Epithelial cell of esophagus (primary cell): ENCODE data around the gene ANKS1B.
A peak's percentile ranks its signal among the peaks of the same experiment; 100 is the strongest.

Experiments
- DNase-seq: peaks from one replicate; pipeline ENCODE4 v3.0.0; 2010; ENCODE audit warnings: low read depth
- H3K4me3 ChIP-seq: 2 replicates; pipeline ENCODE4 v1.5.1; 2011; ENCODE audit warnings: mild to moderate bottlenecking, low read length, control low read depth
- TF ChIP-seq, protein P1 (sequence below): IDR thresholded peaks from 2 replicates; pipeline ENCODE4 v1.5.1; 2011; ENCODE audit warnings: low read depth, mild to moderate bottlenecking, low read length, control low read depth, inconsistent platforms; ENCODE audit not compliant: insufficient read depth; ENCODE audit errors: missing control alignments

The ANKS1B gene

GRCh38 chr12:99137124-99137855, 847.4 kb downstream of the ANKS1B start:
- DNase-seq: no peak
- no peak overlapping the region for H3K4me3 ChIP-seq
- TF ChIP-seq, protein P1, sequence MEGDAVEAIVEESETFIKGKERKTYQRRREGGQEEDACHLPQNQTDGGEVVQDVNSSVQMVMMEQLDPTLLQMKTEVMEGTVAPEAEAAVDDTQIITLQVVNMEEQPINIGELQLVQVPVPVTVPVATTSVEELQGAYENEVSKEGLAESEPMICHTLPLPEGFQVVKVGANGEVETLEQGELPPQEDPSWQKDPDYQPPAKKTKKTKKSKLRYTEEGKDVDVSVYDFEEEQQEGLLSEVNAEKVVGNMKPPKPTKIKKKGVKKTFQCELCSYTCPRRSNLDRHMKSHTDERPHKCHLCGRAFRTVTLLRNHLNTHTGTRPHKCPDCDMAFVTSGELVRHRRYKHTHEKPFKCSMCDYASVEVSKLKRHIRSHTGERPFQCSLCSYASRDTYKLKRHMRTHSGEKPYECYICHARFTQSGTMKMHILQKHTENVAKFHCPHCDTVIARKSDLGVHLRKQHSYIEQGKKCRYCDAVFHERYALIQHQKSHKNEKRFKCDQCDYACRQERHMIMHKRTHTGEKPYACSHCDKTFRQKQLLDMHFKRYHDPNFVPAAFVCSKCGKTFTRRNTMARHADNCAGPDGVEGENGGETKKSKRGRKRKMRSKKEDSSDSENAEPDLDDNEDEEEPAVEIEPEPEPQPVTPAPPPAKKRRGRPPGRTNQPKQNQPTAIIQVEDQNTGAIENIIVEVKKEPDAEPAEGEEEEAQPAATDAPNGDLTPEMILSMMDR: no peak

GRCh38 chr12:99136516-99136915, 848.2 kb downstream of the ANKS1B start:
- TF ChIP-seq, protein P1: no peak
- no peak for DNase-seq
- H3K4me3 ChIP-seq: no peak overlapping the region

GRCh38 chr12:99135376-99135775, 849.4 kb downstream of the ANKS1B start:
- TF ChIP-seq, protein P1: no peak
- DNase-seq: no peak
- H3K4me3 ChIP-seq: no peak overlapping the region

DNA sequence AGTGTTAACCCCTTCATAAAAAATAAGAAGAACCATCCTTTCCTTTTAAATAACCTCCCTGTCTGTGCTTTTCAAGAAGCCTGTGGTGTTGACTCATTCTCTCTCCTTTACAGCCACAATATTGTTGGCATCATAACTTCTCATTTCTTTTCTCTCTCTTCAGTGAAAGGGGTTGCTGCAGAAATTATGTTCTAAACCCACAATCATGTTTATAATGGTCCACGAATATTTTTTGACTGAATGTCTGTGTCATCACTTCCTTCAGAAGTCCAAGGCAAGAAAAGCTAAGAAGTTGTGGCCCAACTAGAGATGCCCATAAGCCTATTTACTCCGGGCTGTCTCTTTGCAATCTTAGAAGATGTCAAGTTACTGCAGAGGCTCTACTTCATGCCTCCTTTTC, 851.3 kb downstream of the ANKS1B start:
- no peak for DNase-seq
- H3K4me3 ChIP-seq: no peak overlapping the region
- TF ChIP-seq, protein P1: no peak

- H3K4me3 ChIP-seq: no peak overlapping the region
- TF ChIP-seq, protein P1: no peak
- DNase-seq: no peak
These were observed 853.0 kb downstream of the ANKS1B start for GRCh38 chr12:99131751-99132199.

- H3K4me3 ChIP-seq: no peak overlapping the region
- peak; percentile 16 for DNase-seq
These were observed 853.8 kb downstream of the ANKS1B start for GRCh38 chr12:99130808-99131553.

More at GRCh38 chr12:99130808-99131553, 853.8 kb downstream of the ANKS1B start:
- TF ChIP-seq, protein P1: no peak
